Gastroesophageal sphincter (tissue), 3 donors: ENCODE data around the gene SH3RF3.

Source experiments
- CTCF ChIP-seq, 4 experiments: fragments of 200-600 bp in 2 of 4; fragments of 450-650 bp in 2 of 4; sonication (generic) in 1 of 4; IDR thresholded peaks; one replicate each; pipeline ENCODE4 v1.5.1; 2017 to 2019; ENCODE audit warnings: antibody characterized with exemption in 4 of 4, mild to moderate bottlenecking in 2 of 4, moderate library complexity in 2 of 4
- POLR2A ChIP-seq, 2 donors: fragments of 450-650 bp; IDR thresholded peaks; one replicate each; pipeline ENCODE4 v1.6.1; 2017; ENCODE audit warnings: antibody characterized with exemption in 2 of 2, mild to moderate bottlenecking in 2 of 2, moderate library complexity in 1 of 2
- POLR2AphosphoS5 ChIP-seq: sonication (generic); formaldehyde crosslinking; IDR thresholded peaks from one replicate; pipeline ENCODE4 v1.6.1; 2017; ENCODE audit warnings: antibody characterized with exemption

- no peak for TF ChIP-seq POLR2A (IDR thresholded peaks at IDR 0.05)
- no peak for TF ChIP-seq CTCF (IDR thresholded peaks at IDR 0.05)
- TF ChIP-seq POLR2AphosphoS5, result no peak
These were observed 311.6 kb downstream of the SH3RF3 start for GRCh38 chr2:109440499-109441156.
